Measurements from ENCODE around the gene FAS. TPM values are rescaled to one million over a fixed set of nuclear protein-coding genes. Genes with fewer than 3 reads are reported as not detected.

The FAS gene
- polyA plus RNA-seq, 6 donors from 2014 or later, result 0.40 to 4.1 (median 0.88) TPM

GRCh38 chr10:88958721-88959120 lies 31.9 kb upstream of the FAS start:
- Mint-ChIP-seq H3K27ac (no peak overlapping the region), H3K27me3 (no peaks in the 10 kb centered on the region), H3K4me1 (no peaks in the 10 kb centered on the region), H3K4me3 (no peak overlapping the region), H3K36me3 (peaks cover 2 to 3% of the 10 kb centered on the region in 2 donors), H3K9me3 (peaks cover 0 to 7% (median 3%) of the 10 kb centered on the region in 7 donors)
- DNase-seq (no peak), ATAC-seq (ENCODE audit: low read depth in 2 of 2) (no peak)

DNA sequence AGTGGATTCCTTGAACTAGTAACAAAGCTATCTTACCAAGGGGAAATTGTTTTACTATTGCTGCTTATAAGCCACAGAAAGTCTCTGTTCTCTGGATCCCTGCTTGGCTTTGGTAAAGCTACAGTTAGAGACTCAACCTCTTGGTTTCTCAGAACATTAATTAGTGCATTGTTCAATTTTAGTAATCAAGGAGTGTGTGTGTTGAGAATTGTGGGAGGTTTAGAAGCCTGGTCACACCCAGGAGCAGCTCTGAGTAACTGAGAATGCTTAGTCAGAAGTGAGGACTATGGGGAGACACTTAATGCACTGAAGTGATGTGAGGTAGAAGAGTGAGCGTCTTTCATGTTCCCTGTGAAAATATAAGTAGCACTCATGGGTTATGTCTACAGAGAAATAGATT lies 29.8 kb upstream of the FAS start:
- H3K9me3 Mint-ChIP-seq, result no peaks in the 10 kb centered on the region
- H3K4me1 Mint-ChIP-seq, result no peaks in the 10 kb centered on the region
- no peaks in the 10 kb centered on the region for H3K27me3 Mint-ChIP-seq
- H3K27ac Mint-ChIP-seq, result no peak overlapping the region
- ATAC-seq (ENCODE audit: low read depth in 2 of 2), result no peak
- no peak for DNase-seq
- no peaks in the 10 kb centered on the region for H3K36me3 Mint-ChIP-seq
- no peak overlapping the region for H3K4me3 Mint-ChIP-seq

DNA sequence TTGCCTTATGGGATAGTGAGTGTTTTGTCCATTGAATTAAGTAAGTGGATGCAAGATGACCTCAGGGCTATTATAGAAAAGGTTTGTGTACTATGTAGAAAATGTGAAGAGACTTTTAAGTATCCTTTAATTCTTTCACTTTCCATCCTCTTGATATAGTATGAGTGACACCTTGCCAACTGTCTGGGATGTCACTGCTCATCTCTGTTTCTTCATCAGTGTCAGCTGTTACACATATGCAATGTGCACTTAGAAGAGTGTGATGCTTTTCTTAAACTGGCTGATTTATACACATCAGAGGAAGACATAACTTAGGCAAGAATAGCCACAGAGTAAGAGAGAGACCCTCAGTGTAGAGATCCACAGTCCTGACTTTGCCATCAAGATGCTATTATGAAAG lies 29.3 kb upstream of the FAS start:
- ATAC-seq (ENCODE audit: low read depth in 2 of 2) (no peak), DNase-seq (no peak)
- no peaks in the 10 kb centered on the region for H3K9me3 Mint-ChIP-seq
- H3K27ac Mint-ChIP-seq, result no peak overlapping the region
- no peaks in the 10 kb centered on the region for H3K36me3 Mint-ChIP-seq
- H3K27me3 Mint-ChIP-seq, result no peaks in the 10 kb centered on the region
- no peaks in the 10 kb centered on the region for H3K4me1 Mint-ChIP-seq
- H3K4me3 Mint-ChIP-seq, result no peak overlapping the region

DNA sequence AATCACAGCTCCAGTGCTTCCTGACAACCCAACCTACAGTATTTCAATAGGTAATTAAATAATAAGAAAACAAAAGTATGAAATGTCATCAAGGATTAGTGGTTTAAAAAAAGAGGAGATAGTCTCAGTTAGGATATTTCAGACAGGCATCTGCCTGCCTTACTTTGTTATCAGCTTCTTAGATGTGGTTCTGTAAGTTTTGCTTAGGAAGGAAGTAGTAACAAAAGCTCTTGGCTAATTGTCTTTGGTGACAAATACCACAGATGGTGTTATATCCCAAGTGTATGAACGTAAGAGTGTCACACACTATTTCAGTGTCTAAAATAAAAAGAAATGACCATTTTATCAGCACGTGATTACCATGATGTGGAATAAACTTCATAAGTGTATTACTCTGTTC lies 28.3 kb upstream of the FAS start:
- DNase-seq, result no peak
- no peak overlapping the region for H3K27ac Mint-ChIP-seq
- no peaks in the 10 kb centered on the region for H3K9me3 Mint-ChIP-seq

GRCh38 chr10:88963318-88963717 lies 27.3 kb upstream of the FAS start:
- Mint-ChIP-seq H3K9me3 (no peaks in the 10 kb centered on the region), H3K4me3 (no peak overlapping the region), H3K4me1 (no peaks in the 10 kb centered on the region), H3K27me3 (no peaks in the 10 kb centered on the region), H3K27ac (no peak overlapping the region), H3K36me3 (no peaks in the 10 kb centered on the region)
- DNase-seq, result no peak
- ATAC-seq (ENCODE audit: low read depth in 2 of 2), result no peak

More for the DNA sequence above, 28.3 kb upstream of the FAS start:
- Mint-ChIP-seq H3K27me3 (no peaks in the 10 kb centered on the region), H3K4me3 (no peak overlapping the region), H3K4me1 (no peaks in the 10 kb centered on the region), H3K36me3 (no peaks in the 10 kb centered on the region)
- ATAC-seq (ENCODE audit: low read depth in 2 of 2), result no peak

DNA sequence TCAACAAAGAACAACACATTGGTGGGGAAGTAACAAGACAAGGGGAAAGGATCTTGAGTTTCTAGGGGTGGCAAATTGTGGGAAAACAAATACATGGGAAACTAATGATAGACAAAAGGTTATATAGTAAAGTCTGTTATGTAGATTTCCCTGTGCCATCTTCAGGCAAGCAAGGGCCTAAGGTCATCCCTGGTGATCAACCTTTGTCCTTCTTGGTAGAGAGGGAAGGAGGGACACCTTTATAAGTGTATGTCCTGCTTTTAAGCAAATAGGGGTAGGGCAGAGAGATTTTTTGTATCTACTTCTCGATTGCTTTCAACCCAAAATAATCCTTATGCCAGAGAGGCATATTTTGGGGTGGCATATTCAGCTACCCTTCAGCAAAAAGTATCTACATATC lies 26.2 kb upstream of the FAS start:
- ATAC-seq (ENCODE audit: low read depth in 2 of 2) (no peak), DNase-seq (no peak)
- no peaks in the 10 kb centered on the region for H3K27me3 Mint-ChIP-seq
- no peaks in the 10 kb centered on the region for H3K9me3 Mint-ChIP-seq
- H3K27ac Mint-ChIP-seq, result no peak overlapping the region
- no peaks in the 10 kb centered on the region for H3K4me1 Mint-ChIP-seq
- no peaks in the 10 kb centered on the region for H3K36me3 Mint-ChIP-seq
- H3K4me3 Mint-ChIP-seq, result no peak overlapping the region

DNA sequence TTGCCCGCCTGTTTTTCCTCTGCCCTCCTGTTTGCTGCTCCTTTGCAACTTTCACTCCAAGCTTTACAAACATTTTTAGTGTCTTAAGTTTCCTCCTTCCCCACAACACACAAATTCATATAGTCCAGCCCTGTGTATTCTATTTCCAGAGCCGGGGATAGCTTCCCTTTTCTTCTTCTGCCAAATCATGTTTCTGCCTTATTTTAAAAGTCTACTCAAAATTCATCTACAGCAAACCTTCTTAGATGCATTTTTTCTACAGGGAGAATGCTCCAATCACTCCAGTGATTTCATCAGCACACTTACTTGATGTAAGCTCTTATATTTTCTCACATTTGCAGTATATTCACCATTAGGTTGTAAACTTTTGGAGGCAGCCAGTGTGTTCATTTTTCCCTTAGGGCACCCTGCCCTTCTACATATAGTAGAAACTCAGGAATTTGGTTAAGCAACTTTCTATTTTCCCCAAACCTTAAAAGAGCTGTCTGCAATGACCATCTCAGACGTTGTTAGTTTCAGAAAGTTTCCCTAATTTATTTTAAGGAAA lies 25.7 kb upstream of the FAS start:
- no peaks in the 10 kb centered on the region for H3K27me3 Mint-ChIP-seq
- H3K36me3 Mint-ChIP-seq, result no peaks in the 10 kb centered on the region
- no peaks in the 10 kb centered on the region for H3K9me3 Mint-ChIP-seq
- H3K27ac Mint-ChIP-seq, result no peak overlapping the region
- DNase-seq (no peak), ATAC-seq (ENCODE audit: low read depth in 2 of 2) (no peak)
- no peak overlapping the region for H3K4me3 Mint-ChIP-seq
- H3K4me1 Mint-ChIP-seq, result no peaks in the 10 kb centered on the region

- Mint-ChIP-seq H3K9me3 (no peaks in the 10 kb centered on the region), H3K36me3 (no peaks in the 10 kb centered on the region), H3K27ac (no peak overlapping the region), H3K4me1 (no peaks in the 10 kb centered on the region), H3K27me3 (no peaks in the 10 kb centered on the region), H3K4me3 (no peak overlapping the region)
- ATAC-seq (ENCODE audit: low read depth in 2 of 2) (no peak), DNase-seq (no peak)
These were observed 23.8 kb upstream of the FAS start for GRCh38 chr10:88966797-88967196.

DNA sequence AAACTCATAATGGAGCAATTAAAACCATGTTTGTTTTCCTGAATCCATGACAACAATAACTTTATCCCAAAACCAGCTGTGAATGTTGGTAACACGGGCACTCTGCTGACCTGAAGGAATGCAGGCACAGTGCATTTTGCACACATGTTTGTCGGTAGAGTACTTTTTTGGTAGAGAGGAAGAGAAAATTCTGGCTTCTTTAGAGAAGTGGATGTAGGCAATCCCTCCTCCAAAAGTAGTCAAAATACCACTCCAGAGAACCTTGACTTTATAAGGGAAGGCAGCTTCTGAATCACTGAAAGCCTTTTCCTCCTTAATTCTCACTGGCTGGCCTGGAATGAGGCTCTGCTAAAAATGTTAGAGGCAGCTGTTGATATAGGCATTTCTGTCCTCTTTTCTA lies 22.2 kb upstream of the FAS start:
- Mint-ChIP-seq H3K27me3 (no peaks in the 10 kb centered on the region), H3K9me3 (no peaks in the 10 kb centered on the region), H3K4me1 (no peaks in the 10 kb centered on the region), H3K27ac (no peak overlapping the region), H3K4me3 (no peak overlapping the region), H3K36me3 (no peaks in the 10 kb centered on the region)
- ATAC-seq (ENCODE audit: low read depth in 2 of 2) (no peak), DNase-seq (no peak)

- DNase-seq, result no peak
- Mint-ChIP-seq H3K4me3 (no peak overlapping the region), H3K27me3 (no peaks in the 10 kb centered on the region), H3K36me3 (no peaks in the 10 kb centered on the region), H3K4me1 (peaks cover 5 to 13% (median 8%) of the 10 kb centered on the region in 3 donors), H3K9me3 (no peaks in the 10 kb centered on the region), H3K27ac (peak overlapping the region in 2 of 6 donors; percentile 4 to 54)
- no peak for ATAC-seq (ENCODE audit: low read depth in 2 of 2)
These were observed 19.2 kb upstream of the FAS start for GRCh38 chr10:88971221-88972061.

DNA sequence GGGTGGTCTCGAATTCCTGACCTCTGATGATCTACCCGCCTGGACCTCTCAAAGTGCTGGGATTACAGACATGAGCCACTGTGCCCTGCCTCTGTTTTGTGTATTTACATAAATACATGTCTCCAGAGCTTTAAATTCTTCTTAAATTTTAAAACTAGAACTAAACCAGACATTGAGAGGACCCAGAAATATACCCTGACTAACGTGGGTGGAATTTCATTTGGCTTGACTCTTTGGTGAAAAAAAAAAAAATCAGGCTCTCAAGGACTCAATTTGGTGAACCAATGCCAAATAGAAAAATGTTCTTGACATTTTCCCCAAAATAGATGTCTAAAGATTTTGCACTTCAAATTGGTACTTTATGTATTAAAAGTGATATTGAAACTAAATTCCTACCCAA lies 16.6 kb upstream of the FAS start:
- peak overlapping the region in 1 of 6 donors; percentile 38 for H3K27ac Mint-ChIP-seq

DNA sequence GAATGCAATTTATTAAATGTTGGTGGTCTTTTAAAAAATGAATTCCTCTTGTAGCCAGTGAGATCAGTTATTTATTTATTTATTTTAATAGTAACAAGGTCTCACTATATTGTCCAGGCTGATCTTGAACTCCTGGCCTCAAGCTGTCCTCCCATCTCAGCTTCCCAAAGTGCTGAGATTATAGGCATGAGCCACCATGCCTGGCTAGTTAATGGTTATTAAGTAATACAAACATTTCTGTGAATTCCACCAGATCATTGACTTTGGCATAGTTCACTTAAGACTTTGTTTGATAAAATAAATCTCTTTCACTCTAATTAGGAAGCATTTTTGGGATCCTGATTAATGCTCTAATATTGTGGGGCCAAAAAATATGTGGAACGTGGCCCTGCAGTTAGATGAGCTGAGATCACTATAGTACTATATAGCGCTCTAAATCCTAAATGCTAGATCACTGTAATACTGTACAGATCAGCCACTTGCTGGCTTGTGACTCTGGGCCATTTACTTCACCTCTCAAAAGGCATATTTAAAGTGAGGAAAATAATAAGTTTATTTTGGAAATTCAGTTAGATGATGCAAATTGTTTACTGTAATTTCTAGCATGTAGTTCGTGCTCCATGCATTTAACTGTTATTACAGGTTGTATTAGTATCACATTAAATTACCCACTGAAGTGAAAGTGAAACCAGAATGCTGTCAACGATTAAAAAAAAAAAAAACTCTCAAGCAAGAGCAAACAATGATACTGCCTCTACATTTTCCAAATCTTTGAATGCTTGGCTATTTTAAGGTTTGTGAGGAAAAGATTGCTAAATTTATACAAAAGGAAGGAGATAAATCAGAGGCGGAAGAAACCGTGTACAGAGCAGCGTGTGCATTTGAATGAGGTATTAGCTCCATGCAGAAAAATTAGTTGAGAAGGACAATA lies 15.9 kb upstream of the FAS start:
- Mint-ChIP-seq H3K4me1 (peaks cover 5 to 13% (median 8%) of the 10 kb centered on the region in 3 donors), H3K27me3 (peaks cover 0 to 4% (median 0%) of the 10 kb centered on the region in 3 donors), H3K36me3 (no peaks in the 10 kb centered on the region), H3K9me3 (no peaks in the 10 kb centered on the region), H3K27ac (peak overlapping the region; percentile 13 to 98 (median 88)), H3K4me3 (peak overlapping the region; percentile 86 to 99 (median 96))
- DNase-seq, result no peak
- peak; percentile 14 to 44 for ATAC-seq (ENCODE audit: low read depth in 2 of 2)

More for the DNA sequence above, 16.6 kb upstream of the FAS start:
- Mint-ChIP-seq H3K9me3 (no peaks in the 10 kb centered on the region), H3K4me3 (peak overlapping the region in 1 of 8 donors; percentile 92), H3K36me3 (no peaks in the 10 kb centered on the region), H3K27me3 (peaks cover 0 to under 1% (median 0%) of the 10 kb centered on the region in 3 donors), H3K4me1 (peaks cover 5 to 13% (median 8%) of the 10 kb centered on the region in 3 donors)
- ATAC-seq (ENCODE audit: low read depth in 2 of 2) (no peak), DNase-seq (no peak)

DNA sequence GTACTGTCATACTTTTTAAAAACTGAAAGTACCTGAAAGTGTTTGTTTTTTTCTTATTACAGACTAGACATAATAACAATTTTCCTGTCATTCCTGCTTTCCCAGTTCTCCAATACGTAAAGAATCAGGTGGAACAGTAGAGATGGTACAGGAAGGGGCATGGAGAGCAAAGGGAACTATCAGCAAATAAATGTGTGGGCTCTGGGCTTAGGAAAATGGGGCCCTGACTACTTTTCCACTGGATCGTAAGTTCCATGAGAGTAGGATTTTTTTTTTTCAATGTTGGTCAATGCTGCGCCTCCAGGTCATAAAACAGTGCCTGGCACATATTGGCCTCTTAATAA lies 15.2 kb upstream of the FAS start:
- Mint-ChIP-seq H3K9me3 (no peaks in the 10 kb centered on the region), H3K27ac (peak overlapping the region in 3 of 6 donors; percentile 82 to 91 (median 88)), H3K36me3 (no peaks in the 10 kb centered on the region), H3K4me3 (peak overlapping the region; percentile 86 to 99 (median 96)), H3K4me1 (peaks cover 5 to 13% (median 8%) of the 10 kb centered on the region in 3 donors), H3K27me3 (peaks cover 0 to 4% (median 0%) of the 10 kb centered on the region in 3 donors)
- DNase-seq (no peak), ATAC-seq (ENCODE audit: low read depth in 2 of 2) (no peak)

All from naive B cell (primary cell).